VCaP (cell line): ENCODE results near the gene HORMAD2.
"Not testable (repeated sequence)": the region's sequence is repeated elsewhere in the genome, so short reads cannot be mapped to it uniquely, and the experiment has no call there.

Source experiments
- H3K27ac ChIP-seq: fragments of 450-650 bp; 2 replicates; pipeline ENCODE4 v1.5.1; 2017
- TF ChIP-seq, protein P1 (sequence below): fragments of 450-650 bp; conservative IDR thresholded peaks from 2 replicates; pipeline ENCODE4 v1.5.1; 2017; ENCODE audit warnings: mild to moderate bottlenecking, moderate library complexity

The HORMAD2 gene

DNA sequence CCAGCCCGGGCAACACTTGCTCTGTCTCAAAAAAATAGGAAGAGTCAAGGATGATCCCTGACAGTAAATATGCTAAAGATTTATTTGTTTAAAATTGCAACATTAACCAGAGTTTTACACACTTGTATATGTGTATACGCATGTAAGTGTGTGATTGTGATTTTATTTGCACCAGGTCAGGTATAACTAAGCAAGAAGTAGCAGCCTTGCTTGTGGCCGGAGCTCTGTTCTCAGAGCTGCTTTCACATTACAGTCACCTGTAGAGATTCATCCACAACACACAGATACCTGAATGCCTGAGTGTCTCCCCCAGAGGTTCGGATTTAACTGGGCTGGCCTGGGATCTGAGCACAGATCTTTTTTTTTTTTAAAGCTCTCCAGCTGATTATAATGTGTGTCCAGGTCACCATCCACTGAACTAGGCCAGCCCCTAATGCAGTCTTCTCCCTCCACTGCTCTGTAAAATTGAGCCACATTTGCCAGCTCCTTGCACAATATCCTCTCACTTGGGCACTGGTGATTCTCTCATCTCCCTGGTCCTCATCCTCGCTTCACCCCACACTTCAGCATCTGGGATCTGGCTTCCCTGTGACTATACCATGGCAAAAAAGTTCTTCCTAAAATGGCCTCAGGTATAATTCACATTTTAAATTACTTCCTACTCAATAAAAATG, 118.0 kb downstream of the HORMAD2 start:
- H3K27ac ChIP-seq = no peak overlapping the region
- TF ChIP-seq, protein P1, sequence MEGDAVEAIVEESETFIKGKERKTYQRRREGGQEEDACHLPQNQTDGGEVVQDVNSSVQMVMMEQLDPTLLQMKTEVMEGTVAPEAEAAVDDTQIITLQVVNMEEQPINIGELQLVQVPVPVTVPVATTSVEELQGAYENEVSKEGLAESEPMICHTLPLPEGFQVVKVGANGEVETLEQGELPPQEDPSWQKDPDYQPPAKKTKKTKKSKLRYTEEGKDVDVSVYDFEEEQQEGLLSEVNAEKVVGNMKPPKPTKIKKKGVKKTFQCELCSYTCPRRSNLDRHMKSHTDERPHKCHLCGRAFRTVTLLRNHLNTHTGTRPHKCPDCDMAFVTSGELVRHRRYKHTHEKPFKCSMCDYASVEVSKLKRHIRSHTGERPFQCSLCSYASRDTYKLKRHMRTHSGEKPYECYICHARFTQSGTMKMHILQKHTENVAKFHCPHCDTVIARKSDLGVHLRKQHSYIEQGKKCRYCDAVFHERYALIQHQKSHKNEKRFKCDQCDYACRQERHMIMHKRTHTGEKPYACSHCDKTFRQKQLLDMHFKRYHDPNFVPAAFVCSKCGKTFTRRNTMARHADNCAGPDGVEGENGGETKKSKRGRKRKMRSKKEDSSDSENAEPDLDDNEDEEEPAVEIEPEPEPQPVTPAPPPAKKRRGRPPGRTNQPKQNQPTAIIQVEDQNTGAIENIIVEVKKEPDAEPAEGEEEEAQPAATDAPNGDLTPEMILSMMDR = no peak

DNA sequence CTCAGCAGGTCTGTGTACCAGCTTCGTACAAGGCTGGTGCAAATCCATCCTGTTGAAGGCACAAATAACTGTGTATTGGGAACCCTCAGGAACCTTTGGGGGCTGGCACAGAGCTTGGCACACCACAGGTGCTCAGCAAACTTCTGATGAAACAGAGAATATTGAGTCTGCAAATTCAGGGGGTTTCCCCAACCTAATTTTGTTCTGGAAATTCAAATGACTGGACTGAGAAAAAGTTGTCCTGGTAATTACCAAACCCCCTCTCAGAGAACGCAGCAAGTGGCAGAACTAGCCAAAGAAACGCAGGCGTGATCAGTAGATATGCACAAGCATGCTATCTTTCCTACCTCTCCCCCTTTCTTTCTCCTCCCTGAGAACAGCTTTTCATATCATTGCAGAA, 118.7 kb downstream of the HORMAD2 start:
- no peak overlapping the region for H3K27ac ChIP-seq
- TF ChIP-seq, protein P1 = no peak

DNA sequence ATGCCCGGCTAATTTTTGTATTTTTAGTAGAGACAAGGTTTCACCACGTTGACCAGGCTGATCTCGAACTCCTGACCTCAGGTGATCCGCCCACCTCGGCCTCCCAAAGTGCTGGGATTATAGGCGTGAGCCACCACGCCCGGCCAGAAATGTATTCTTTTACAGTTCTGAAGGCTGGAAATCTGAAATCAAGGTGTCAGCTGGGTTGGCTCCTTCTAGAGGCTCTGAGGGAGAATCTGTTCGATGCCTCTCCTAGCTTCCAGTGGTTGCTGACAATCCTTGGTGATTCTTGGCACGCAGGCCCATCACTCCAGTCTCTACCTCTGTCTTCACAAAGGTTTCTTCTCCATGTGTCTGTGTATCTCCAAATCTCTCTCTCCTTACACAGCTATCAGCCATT, 120.6 kb downstream of the HORMAD2 start:
- H3K27ac ChIP-seq = not testable (repeated sequence)

DNA sequence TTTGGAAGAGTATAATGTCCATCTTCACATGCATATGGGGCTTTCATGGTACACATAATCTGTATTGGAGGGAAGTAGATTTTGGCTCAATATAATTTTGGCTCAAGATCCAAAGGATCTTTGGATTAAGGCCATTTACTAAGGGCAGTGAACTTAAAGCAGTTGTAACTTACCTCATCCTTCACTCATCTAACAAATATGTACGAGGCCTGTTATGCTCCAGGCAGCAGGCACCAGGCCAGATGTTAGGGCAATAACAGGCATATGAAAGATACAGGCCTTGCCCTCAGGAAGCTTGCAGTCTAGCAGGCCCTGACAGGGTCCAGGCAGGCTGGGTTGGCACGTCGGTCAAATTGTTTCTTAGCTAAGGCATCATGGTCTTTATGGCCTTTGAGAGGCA, 121.7 kb downstream of the HORMAD2 start:
- TF ChIP-seq, protein P1 = no peak
- H3K27ac ChIP-seq = peak overlapping the region; percentile 80

DNA sequence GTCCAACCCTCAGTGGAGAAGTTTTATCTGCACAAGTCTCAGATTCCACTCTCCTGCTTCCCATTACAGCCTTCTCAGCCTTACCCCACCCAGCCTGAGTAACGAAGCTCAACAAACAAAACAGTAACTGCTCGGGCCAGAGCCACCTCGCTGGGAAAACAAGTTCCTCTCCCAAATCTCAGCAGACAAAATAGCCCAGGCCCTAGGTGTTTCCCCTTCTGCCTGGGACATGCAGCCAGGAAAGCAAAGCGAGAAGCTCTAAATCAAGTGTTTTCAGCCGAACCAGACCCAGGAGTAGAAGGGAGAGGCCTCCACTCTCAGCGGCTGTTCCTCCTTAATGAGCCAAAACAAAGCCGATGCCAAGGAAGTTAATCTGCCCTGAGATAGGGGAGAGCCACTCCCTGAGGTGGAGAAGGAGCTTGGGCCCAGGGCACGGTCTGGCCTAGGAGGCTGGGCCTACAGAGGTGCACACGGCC, 122.3 kb downstream of the HORMAD2 start:
- peak overlapping the region; percentile 80 for H3K27ac ChIP-seq
- TF ChIP-seq, protein P1 = no peak

DNA sequence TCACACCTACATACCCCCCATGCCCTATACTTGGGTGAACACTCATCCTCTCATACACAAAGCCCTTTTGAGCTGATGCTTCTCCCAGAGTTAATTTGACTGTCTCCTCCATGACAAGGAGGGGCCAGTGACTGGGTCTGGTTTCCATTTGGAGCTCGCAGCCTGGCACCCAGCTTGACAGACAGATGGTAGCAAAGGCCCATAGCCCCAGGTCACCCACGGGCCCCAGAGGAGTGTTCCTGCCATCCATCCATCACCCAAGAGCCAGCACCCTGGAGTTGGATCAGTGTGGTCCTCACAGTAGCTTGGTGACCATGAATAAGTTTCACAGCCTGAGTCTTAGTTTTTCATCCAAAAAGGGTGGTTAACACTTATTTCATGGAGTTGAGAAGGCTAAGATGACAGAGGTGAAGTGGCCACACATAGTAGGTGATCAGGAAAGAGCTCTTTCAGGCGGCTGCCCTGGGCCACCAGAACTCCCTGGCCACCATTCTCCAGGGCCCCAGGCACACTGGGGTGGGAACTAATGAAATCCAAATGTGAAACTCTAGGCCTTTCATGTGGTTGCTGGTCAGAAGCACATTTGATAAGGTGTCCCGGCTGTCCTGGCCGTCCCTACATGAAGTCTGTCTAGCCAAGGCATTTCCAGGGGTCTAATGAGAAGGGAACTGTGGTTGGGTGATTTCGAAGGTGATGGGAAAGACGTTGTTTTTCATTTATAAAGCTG, 123.9 kb downstream of the HORMAD2 start:
- TF ChIP-seq, protein P1 = no peak
- no peak overlapping the region for H3K27ac ChIP-seq

DNA sequence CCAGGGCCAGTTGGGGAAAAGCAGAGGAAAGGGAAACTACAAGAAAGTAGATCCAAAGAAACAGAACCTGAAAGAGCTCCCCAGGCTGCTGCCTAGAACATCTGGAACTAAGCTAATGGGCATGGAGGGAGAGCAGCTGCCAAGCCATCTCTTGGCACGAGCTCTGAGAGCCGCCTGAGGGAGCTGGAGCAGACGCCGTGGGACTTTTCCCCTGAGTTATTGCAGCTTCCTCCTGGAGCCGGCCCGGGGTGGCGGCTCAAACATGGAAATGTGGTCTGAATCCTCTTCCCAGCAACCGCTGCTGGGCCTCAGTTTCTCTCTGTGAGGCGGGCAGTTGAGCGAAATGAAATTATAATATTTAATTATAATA, 124.5 kb downstream of the HORMAD2 start:
- TF ChIP-seq, protein P1 = no peak
- no peak overlapping the region for H3K27ac ChIP-seq
